ENCODE data around the gene RCSD1. TPM values are rescaled to one million over a fixed set of nuclear protein-coding genes. Genes with fewer than 3 reads are reported as not detected.

The RCSD1 gene
- total and polyA plus RNA-seq, 11 donors, result 14.1 to 51.5 (median 29.6) TPM

GRCh38 chr1:167670563-167670962, 40.5 kb downstream of the RCSD1 start:
- Histone ChIP-seq H3K27ac (peak overlapping the region in 7 of 12 donors; percentile 14 to 66 (median 54)), H3K36me3 (peaks cover 0 to 30% (median 14%) of the 10 kb centered on the region in 9 donors), H3K4me1 (peaks cover 13 to 85% (median 51%) of the 10 kb centered on the region in 12 donors), H3K4me3 (no peak overlapping the region), H3K9me3 (no peaks in the 10 kb centered on the region), H3K27me3 (no peaks in the 10 kb centered on the region)
- TF ChIP-seq POLR2A (IDR thresholded peaks at IDR 0.05) (no peak), CTCF (IDR thresholded peaks at IDR 0.05) (no peak)
- DNase-seq, result no peak
- intact Hi-C loops (cut with DNase I), result no loop called here
- 68 to 76% (median 71%) methylated on average over 2 of the region's 2 CpGs for WGBS, 4 donors
- no peak for ATAC-seq

- TF ChIP-seq CTCF (IDR thresholded peaks at IDR 0.05) (no peak), POLR2A (IDR thresholded peaks at IDR 0.05) (no peak)
- Histone ChIP-seq H3K9me3 (no peaks in the 10 kb centered on the region), H3K4me1 (peaks cover 9 to 77% (median 42%) of the 10 kb centered on the region in 12 donors), H3K27me3 (no peaks in the 10 kb centered on the region), H3K4me3 (no peak overlapping the region), H3K36me3 (peaks cover 0 to 30% (median 14%) of the 10 kb centered on the region in 9 donors), H3K27ac (no peak overlapping the region)
- DNase-seq, result no peak
- WGBS, 4 donors, result 59 to 71% (median 65%) methylated on average over 5 of the region's 5 CpGs
- ATAC-seq, result peak in 1 of 4 donors; percentile 51
- intact Hi-C loops (cut with DNase I), result no loop called here
Measured at GRCh38 chr1:167671727-167672511, 41.9 kb downstream of the RCSD1 start.

- no peak for DNase-seq
- no peak for TF ChIP-seq POLR2A (IDR thresholded peaks at IDR 0.05)
- TF ChIP-seq CTCF (IDR thresholded peaks at IDR 0.05), result no peak
- intact Hi-C loops (cut with DNase I), result no loop called here
- H3K27ac ChIP-seq, result no peak overlapping the region
- H3K4me3 ChIP-seq, result no peak overlapping the region
- H3K9me3 ChIP-seq, result no peaks in the 10 kb centered on the region
- peaks cover 6 to 77% (median 36%) of the 10 kb centered on the region in 12 donors for H3K4me1 ChIP-seq
- H3K36me3 ChIP-seq, result peaks cover 0 to 30% (median 14%) of the 10 kb centered on the region in 9 donors
- no peaks in the 10 kb centered on the region for H3K27me3 ChIP-seq
- ATAC-seq, result no peak
- 67 to 81% (median 74%) methylated on average over 4 of the region's 4 CpGs for WGBS, 4 donors
Measured at GRCh38 chr1:167672831-167673230, 42.8 kb downstream of the RCSD1 start.

GRCh38 chr1:167673265-167673664, 43.2 kb downstream of the RCSD1 start:
- Histone ChIP-seq H3K36me3 (peaks cover 0 to 30% (median 14%) of the 10 kb centered on the region in 9 donors), H3K4me1 (peaks cover 6 to 77% (median 34%) of the 10 kb centered on the region in 12 donors), H3K9me3 (no peaks in the 10 kb centered on the region), H3K27ac (no peak overlapping the region), H3K27me3 (no peaks in the 10 kb centered on the region), H3K4me3 (no peak overlapping the region)
- ATAC-seq, result no peak
- DNase-seq, result no peak
- intact Hi-C loops (cut with DNase I), result no loop called here
- TF ChIP-seq CTCF (IDR thresholded peaks at IDR 0.05) (no peak), POLR2A (IDR thresholded peaks at IDR 0.05) (no peak)
- 87 to 95% (median 90%) methylated on average over 4 of the region's 4 CpGs for WGBS, 4 donors
